NOMO-1 treated with DMSO at 0.1 percent for 48 hours (cell line): Measurements from ENCODE around the gene KCNQ5.

Experiments used
- DNase-seq: peaks from one replicate; lab custom pipeline; 2025; ENCODE audit not compliant: unreplicated experiment; lab: John Stamatoyannopoulos, UW

The KCNQ5 gene

DNA sequence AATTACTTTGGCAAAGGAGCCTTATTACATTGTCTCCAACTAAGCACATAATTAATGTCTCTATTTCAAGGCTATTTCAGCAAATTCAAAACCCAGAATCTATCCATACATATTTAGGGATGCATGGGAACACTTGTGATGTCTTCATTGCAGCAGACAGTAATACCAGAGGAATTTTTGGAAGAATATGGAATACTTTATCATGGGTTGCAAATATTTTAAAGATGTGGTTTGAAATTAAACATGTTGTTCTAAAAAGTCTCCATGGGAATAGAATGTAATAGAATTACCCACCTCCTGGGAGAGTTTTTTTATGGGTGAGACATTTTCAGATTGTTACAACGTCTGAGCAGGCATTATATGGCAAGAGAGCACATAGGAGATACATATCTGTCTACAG is 170.8 kb downstream of the KCNQ5 start:
- no peak for DNase-seq

DNA sequence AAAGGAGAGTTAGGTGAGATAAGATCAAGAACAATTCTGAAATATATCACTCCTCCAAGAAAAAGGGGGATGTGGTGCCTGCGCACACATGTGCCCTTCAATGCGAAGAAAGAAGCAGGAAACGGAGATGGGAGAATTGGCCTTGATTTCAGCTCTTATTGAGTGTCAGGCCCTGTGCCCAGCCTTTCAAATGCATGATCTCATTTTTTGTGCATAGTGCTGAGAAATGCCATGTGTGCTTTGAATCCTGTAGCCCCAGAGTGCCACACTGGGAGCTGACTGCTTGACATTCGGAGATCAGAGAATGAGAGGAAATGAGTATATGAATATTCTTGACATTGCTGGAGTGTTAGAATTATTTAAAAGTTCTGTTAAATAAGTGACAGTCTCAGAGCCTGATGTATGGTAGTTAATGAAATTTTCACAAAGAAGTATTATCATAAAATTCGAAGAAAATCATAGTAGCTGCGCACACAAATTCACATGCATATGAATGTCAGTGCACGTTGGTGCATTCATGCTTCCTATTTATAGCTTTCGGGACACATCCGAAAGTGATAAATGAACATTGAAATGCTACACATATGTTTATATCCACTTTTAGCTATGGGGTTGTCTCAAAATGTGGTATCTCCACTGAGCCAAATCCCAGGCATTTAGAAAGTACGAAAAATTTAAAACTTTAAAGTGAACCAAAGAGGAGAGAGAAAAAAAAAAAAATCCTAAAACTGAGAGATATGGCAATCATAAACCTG is 172.0 kb downstream of the KCNQ5 start:
- DNase-seq = no peak

DNA sequence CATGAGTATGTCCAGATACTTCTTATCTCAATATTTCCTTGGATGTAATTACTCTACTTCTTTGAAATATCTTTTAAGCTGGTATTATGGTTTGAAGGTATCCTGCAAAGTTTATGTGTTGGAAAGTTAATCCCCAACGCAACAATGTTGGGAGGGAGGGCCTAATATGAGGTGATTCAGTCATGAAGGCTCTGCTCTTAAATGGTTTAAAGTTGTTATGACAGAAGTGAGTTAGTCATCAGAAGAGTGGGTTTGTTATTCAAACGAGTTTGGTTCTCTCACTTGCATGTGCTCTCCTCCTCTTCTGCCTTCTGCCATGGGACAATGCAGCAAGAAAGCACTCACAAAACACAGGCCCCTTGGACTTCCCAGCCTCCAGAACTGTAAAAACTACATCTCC is 176.3 kb downstream of the KCNQ5 start:
- no peak for DNase-seq

DNA sequence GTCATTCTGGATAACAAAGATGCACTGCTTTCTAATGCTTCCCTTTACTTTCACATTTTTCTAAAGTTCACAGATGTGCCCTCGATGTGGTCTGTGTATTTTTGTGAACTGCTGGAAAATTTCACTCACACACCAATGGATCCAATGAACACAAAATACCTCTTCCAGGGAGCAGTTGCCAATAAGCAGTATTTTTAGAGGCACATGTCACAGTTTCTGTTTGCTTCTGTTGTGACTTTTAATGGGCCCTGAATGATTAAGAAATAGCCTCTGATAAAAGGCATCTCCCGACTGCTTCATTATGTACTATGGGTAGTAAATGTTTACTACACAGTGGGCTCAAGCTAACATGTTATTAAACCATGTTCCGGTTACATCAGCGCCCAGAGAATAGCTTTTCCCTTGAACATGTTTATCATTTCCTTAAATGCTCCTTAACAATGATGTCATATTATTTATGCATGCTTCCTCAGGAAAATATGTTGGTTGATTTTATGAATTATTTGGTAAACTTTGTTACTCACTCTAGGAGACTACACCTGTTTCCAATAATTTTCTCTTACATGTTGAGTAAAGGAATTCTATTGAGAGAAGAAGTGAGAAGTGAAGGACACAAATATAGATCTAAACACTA is 188.0 kb downstream of the KCNQ5 start:
- no peak for DNase-seq

DNA sequence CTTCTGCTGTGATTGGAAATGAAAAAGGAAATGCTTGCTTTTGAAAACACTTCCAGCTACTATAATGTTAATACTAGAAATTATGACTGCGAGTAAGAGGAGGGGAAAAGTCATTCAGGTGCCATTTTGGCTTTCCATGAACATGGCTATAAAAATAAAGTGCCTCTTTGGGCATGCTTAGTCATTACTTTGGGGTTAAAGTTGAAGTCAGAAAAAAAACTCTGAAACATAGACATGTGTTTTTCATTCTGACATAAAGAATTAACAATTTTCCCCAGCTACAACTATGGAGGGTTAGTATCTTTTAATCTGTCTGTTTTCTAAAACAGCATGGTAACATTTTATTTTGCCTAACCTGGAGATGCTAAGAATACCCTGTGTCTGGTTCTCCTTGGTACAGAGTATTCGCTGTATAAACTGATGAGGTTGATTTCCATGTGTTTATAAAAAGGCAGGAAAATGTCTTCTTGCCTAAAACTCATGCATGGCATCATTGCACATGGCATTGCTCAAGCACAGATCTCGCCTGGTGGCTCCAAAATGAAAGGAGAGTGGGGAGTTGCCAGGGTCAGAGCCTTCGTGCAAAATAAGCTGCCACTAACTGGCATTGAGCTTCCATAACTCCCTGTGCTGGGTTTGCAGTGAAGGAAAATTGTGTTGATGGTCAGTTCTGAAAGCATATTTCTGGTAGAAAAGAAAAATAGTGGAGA is 188.9 kb downstream of the KCNQ5 start:
- DNase-seq = no peak

DNA sequence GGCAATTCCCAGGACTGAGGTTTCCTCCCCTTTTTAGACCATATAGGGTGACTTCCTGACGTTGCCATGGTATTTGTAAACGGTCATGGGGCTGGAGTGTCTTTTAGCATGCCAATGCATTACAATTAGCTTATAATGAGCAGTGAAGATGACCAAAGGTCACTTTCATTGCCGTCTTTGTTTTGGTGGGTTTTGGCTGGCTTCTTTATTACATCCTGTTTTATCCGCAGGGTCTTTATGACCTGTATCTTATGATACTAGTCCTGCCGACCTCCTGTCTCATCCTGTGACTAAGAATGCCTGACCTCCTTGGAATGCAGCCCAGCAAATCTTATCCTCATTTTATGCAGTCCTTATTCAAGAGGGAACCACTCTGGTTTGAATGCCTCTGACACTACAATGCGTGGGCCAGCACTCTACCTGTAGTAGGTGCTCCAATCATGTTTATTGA is 190.1 kb downstream of the KCNQ5 start:
- DNase-seq = no peak

DNA sequence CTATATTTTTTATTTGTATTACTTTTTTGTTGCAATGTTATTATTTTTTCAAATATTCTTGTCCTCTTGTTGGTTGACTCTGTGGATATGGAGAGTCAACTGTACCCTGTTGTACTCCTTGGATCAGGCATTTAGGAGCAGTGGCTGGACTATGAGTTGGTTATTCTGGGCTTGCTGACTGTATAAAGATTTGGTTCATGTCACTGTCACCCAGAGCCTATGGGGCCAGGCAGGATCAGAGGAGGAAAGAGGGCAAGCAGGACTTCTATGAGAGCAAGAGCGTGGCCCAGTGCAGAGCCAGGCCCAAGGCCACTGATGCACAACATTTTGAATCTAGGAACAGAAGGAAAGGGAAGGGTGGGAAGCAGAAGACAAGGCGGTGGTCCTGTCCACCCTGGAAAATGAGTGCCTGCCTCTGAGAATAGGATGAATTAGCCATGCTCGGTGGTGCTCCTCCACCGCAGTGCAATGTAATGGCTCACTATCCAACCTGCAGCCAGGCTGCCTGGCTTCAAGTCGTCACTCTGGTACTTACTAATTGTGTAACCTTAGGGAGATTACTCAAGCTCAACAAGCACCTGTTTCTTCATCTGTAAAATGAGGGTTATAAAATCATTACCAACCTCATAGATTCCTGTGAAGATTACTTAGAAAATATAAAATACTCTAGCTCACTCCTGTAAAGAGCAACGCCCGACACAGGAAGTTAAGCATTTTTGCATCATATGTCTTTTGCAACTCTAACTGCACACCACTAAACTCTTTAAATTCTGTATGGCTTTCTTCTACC is 192.1 kb downstream of the KCNQ5 start:
- peak; percentile 88 for DNase-seq

DNA sequence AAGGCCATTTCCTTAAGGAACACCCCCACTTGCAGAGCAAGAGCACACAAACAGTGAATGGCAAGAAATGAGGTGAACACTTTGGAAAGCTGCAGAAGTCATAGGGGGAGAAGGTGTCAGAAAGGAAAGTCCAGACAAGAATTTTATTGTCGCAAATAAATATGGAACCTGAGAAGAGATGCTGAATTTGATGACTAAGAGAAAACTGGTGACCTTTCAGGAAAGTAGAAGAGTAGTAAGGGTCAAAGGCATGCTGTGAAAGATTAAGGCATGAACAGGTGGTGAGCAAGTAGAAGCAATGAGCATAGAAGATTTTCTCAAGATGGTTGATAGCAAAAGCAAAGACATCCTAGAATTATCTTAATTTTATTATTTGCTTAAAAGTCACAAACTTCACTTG is 194.2 kb downstream of the KCNQ5 start:
- no peak for DNase-seq

DNA sequence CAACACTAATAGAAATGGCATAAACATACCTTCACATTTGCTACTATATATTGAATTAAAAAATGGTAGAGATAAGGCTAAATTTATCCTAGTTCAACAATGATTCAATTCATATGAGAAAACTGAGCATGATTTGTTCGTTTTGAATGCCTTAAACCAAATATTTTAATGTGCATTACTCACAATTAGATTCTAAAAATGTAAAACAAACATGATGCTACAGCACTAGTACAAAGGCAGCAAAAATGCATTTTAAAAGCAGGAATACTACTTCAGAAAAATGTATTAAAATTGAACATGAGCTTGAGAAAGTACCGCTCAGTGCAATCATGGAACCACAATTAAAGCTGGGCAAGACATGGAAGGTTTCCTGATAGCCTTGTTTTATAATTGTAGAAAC is 195.3 kb downstream of the KCNQ5 start:
- DNase-seq = no peak

DNA sequence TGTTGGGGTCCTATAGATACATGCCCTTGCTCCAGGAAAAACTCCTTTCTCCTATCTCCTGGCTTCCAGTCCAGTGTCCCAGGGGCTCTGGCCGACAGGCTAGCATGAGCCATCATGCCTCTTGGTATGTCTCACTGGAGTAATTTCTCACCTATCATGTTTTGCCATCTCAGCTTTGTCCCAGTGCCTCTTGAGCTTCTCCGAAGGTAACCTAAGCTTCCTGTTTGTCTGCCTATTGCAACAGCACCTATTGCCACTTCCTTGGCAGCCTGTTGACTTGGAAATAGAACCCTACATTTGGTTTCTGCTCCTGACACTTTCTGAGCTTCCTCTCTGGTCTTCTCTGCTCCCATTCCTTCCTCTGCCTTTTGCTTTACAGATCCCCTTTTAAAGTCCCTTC is 197.7 kb downstream of the KCNQ5 start:
- DNase-seq = peak; percentile 48

DNA sequence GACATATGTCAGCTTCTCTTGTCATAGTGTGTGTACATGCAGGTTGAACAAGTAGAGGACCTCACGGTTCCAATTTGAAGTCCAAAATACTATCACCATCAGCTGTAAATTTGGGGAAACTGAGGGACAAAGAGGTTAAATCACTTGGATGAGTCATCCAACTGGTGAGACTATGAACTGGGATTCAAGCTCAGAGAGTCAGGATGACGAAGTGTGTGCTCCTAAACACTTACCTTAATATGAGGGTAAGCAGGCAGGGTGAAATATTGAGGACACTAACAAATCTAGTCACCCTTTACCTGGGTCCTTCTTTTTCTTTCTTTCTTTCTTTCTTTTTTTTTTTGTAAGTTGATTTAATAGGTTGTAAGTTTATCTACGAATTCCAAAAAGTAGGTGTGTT is 198.3 kb downstream of the KCNQ5 start:
- DNase-seq = no peak

DNA sequence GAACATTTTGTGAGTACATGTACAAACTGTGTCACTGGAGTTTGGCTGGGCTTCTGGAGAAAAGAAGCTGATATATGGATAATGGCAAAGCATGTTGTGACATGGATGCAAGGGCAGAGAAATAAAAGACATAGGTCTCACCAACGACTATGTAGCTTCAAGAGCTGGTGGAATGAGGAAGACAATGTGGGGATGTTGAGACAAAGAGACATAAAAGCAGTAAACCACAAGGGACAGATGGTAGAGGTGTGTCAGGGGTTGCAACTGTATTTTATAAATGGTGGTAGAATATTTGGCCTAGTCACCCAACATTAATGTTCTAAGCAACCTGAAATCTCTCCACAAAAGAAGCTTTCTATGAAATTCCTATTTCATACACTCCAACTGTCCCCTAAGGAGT is 199.0 kb downstream of the KCNQ5 start:
- peak; percentile 70 for DNase-seq

DNA sequence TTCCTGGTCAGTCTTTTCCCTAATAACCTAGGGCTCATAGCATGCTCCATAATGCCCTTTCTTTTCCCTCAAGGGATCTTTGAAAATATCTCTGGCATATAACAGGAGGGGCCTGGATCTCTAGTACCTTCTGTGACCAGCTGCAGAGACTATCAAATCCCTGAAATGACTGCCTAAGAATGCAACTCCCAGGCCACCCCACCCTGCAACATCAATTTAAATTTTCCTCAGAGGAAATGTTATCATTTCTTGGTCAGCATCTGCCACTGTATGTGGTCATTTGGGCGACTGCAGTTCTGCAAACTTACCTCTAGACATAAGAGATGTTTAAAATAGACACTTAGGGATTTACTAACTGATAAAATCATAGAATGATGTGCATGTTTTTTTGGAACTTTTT is 200.2 kb downstream of the KCNQ5 start:
- DNase-seq = no peak

DNA sequence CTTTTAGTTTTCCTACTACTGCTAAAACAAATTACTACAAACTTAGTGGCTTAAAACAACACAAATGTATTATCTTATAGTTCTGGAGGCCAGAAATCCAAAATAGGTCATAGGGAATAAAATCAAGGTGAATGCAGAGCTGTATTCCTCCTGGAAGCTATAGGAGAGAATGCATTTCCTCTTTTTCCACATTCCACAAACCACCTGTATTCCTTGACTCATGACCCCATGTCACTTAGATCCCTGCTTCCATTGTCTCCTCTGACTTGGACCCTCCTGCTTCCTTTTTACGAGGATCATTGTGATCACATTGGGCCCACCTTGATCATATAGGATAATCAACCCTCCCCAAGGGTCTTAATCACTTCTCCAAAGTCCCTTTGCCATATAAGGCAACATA is 200.8 kb downstream of the KCNQ5 start:
- no peak for DNase-seq

DNA sequence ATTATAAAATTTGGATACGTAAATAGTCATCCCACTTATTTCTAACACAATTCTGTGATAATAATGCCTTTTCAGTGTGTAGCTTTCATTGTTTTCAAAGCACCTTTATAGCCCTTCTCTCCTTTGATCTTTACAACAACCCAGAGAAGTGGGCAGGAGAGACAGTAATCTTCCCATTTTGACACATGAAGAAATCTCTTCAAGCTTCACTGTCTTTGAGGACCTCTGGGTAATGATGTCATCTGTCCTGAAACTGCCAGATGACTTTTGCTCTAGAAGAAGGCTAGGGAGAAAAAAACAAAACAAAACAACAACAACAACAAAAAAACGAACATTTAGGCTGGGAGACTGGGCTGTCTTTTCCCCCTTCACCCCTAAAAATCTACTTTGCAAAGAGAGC is 203.0 kb downstream of the KCNQ5 start:
- no peak for DNase-seq

DNA sequence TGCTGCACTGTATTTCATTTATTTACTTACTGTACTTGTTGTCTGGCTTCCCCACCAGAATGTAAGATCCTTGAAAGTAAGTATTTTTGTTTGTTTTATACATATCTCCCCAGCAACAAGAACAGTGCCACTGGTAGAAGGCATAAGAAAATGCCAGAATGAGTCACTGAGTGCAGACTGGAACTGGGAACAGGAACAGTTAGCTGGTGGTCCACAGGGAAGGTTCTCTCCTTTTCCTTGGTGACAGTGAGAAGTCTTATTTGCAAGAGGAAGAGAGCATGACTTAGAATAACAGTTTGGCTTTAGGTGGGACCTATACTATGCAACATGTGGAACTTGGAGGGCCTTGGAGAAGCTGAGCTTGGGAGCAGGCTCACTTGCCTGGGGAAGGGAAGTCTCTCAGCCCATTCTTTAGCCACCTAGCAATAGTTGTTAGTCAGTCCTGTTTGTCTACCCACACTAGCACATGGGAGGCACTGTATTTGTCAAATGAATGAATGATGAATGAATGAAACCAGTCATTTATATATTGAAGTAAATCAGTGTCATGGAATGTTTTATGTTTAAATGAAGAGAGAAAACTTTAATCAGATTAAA is 203.5 kb downstream of the KCNQ5 start:
- no peak for DNase-seq

DNA sequence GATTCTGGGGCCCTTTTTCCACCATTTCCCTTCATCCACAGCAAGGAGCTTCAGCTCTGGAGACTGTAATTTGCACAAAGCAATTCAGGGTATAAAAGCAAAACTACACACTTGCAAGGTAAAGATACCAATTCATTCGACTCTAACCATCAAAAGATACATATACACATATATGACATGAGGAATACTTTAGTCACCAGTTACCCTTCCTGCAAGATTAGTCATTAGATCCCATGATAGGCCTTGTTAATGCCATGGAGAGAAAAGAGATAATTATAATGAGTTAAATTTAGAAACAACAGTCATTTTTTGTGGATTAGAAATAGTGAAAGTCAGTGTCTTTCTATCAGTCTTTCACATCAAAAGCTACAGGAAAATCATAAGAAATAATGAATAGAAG is 204.2 kb downstream of the KCNQ5 start:
- DNase-seq = no peak

DNA sequence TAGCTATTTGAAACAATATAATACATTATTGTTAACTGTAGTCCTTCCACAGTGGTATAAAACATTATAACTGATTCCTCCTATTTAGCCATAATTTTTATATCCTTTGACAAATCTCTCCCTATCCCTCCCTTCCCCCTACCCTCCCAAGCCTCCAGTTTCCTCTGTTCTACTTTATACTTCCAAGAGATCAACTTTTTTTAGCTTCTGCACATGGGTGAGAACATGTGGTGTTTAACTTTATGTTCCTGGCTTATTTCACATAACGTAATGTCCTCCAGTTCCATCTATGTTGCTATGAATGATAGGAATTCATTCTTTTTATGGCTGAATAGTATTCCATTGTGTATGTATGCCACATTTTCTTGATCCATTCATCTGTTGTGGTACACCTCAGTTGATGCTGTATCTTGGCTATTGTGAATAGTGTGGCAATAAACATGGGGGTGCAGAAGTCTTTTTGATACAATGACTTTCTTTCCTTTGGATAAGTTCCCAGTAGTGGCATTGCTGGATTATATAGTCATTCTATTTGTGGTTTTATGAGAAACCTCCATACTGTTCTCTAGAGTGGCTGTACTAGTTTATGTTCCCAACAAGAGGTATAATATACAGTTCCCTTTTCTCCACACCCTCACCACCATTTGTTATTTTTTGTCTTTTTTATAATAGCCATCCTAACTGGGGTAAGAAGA is 205.0 kb downstream of the KCNQ5 start:
- no peak for DNase-seq

DNA sequence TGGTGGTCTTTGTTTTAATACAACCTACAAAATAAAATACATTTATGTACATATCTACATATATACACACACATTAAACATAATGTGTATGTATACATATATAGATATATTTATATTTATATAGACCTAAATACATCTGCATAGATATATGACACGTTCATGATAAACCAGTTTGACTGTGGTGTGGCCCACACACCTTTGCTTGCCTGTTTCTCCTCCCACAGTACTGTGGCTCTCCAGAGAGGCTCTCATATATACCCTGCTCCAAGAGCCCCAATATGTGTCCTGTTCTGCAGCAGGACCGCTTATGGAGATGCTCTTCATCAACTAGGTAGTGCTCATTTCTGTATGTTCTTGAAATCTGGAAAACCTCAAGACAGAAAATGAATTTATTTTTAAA is 207.0 kb downstream of the KCNQ5 start:
- DNase-seq = no peak

DNA sequence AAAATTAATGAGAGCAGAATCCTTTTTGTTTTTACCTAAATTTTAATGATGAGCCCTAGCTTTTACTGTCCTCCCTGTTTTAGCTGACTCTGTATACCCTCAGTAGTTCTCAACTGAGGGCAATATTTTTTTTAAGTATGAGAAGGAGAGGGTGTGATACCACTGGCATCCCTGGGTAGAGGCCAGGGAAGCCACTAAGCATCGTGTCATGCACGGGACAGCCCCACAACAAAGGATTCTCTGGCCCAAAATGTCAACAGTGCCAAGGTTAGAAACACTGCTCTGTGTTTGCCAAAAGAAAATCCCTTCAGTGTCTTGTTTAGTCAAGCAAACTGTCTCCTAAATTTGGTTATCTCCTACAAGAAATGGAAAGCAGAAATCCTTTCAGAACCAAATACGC is 210.4 kb downstream of the KCNQ5 start:
- DNase-seq = no peak
